HFF-Myc (cell line): Measurements from ENCODE around the gene TSPAN18.

ENCODE experiments used
- DNase-seq: peaks from one replicate; pipeline ENCODE4 v3.0.0-alpha.2; 2011; ENCODE audit warnings: low read depth; ENCODE audit errors: extremely low read depth
- H3K4me3 ChIP-seq: replicated peaks from 2 replicates; pipeline ENCODE4 v1.5.1; 2011; ENCODE audit warnings: low read depth, mild to moderate bottlenecking, control low read depth, low read length
- CTCF ChIP-seq: IDR thresholded peaks from 2 replicates; pipeline ENCODE4 v1.5.1; 2012; ENCODE audit warnings: mild to moderate bottlenecking, low read depth, low read length, control low read depth; ENCODE audit errors: missing control alignments

The TSPAN18 gene

GRCh38 chr11:44829838-44830237, 103.1 kb downstream of the TSPAN18 start:
- DNase-seq, result no peak
- H3K4me3 ChIP-seq, result no peak overlapping the region
- no peak for TF ChIP-seq CTCF

- no peak overlapping the region for H3K4me3 ChIP-seq
- no peak for DNase-seq
- no peak for TF ChIP-seq CTCF
Observed at GRCh38 chr11:44831605-44832394, 105.0 kb downstream of the TSPAN18 start.

GRCh38 chr11:44832452-44832851, 105.7 kb downstream of the TSPAN18 start:
- no peak for DNase-seq

GRCh38 chr11:44833221-44833876, 106.6 kb downstream of the TSPAN18 start:
- no peak for TF ChIP-seq CTCF
- no peak overlapping the region for H3K4me3 ChIP-seq
- DNase-seq, result no peak

More at GRCh38 chr11:44832452-44832851, 105.7 kb downstream of the TSPAN18 start:
- H3K4me3 ChIP-seq, result no peak overlapping the region
- no peak for TF ChIP-seq CTCF

- TF ChIP-seq CTCF, result no peak
- no peak overlapping the region for H3K4me3 ChIP-seq
- DNase-seq, result no peak
Observed at GRCh38 chr11:44833877-44834452, 107.2 kb downstream of the TSPAN18 start.

GRCh38 chr11:44834846-44835245, 108.1 kb downstream of the TSPAN18 start:
- no peak for TF ChIP-seq CTCF
- no peak overlapping the region for H3K4me3 ChIP-seq
- no peak for DNase-seq
